ENCODE data around the gene BCAS3.
A peak's percentile ranks its signal among the peaks of the same experiment; 100 is the strongest.

Gene BCAS3

GRCh38 chr17:61309362-61310256 lies 632.0 kb downstream of the BCAS3 start:
- no peaks in the 10 kb centered on the region for H3K36me3 ChIP-seq
- H3K4me3 ChIP-seq (ENCODE audit: low read depth, low read length) = no peak overlapping the region
- DNase-seq = no peak
- no peaks in the 10 kb centered on the region for H3K27me3 ChIP-seq
- peaks cover 21% of the 10 kb centered on the region for H3K4me1 ChIP-seq
- no peak for TF ChIP-seq CTCF (IDR thresholded peaks at IDR 0.05; ENCODE audit: low read depth, low read length)
- H3K9me3 ChIP-seq = no peaks in the 10 kb centered on the region; the same call in 1 of the 2 replicates

GRCh38 chr17:61310590-61310989 lies 632.9 kb downstream of the BCAS3 start:
- no peak for TF ChIP-seq CTCF (IDR thresholded peaks at IDR 0.05; ENCODE audit: low read depth, low read length)
- H3K4me1 ChIP-seq = peaks cover 28% of the 10 kb centered on the region
- H3K4me3 ChIP-seq (ENCODE audit: low read depth, low read length) = no peak overlapping the region
- DNase-seq = no peak
- no peaks in the 10 kb centered on the region for H3K27me3 ChIP-seq
- no peaks in the 10 kb centered on the region for H3K36me3 ChIP-seq
- H3K9me3 ChIP-seq = no peaks in the 10 kb centered on the region; the same call in 1 of the 2 replicates

GRCh38 chr17:61312406-61313295 lies 635.0 kb downstream of the BCAS3 start:
- no peak overlapping the region for H3K4me3 ChIP-seq (ENCODE audit: low read depth, low read length)
- H3K36me3 ChIP-seq = no peaks in the 10 kb centered on the region
- no peaks in the 10 kb centered on the region; the same call in 1 of the 2 replicates for H3K9me3 ChIP-seq
- no peak for DNase-seq
- H3K27me3 ChIP-seq = no peaks in the 10 kb centered on the region
- TF ChIP-seq CTCF (IDR thresholded peaks at IDR 0.05; ENCODE audit: low read depth, low read length) = no peak
- peaks cover 32% of the 10 kb centered on the region for H3K4me1 ChIP-seq

GRCh38 chr17:61313461-61314326 lies 636.0 kb downstream of the BCAS3 start:
- Histone ChIP-seq H3K27me3 (no peaks in the 10 kb centered on the region), H3K9me3 (no peaks in the 10 kb centered on the region; the same call in 1 of the 2 replicates), H3K4me3 (ENCODE audit: low read depth, low read length) (no peak overlapping the region), H3K4me1 (peaks cover 32% of the 10 kb centered on the region), H3K36me3 (no peaks in the 10 kb centered on the region)
- no peak for TF ChIP-seq CTCF (IDR thresholded peaks at IDR 0.05; ENCODE audit: low read depth, low read length)
- no peak for DNase-seq

- no peak overlapping the region for H3K4me3 ChIP-seq (ENCODE audit: low read depth, low read length)
- H3K36me3 ChIP-seq = no peaks in the 10 kb centered on the region
- TF ChIP-seq CTCF (IDR thresholded peaks at IDR 0.05; ENCODE audit: low read depth, low read length) = peak; percentile 56
- H3K9me3 ChIP-seq = no peaks in the 10 kb centered on the region; the same call in 1 of the 2 replicates
- peak; percentile 61 for DNase-seq
- H3K27me3 ChIP-seq = no peaks in the 10 kb centered on the region
- peaks cover 32% of the 10 kb centered on the region for H3K4me1 ChIP-seq
Observed at GRCh38 chr17:61314368-61315078, 636.9 kb downstream of the BCAS3 start.
